ENCODE measurements around the gene ANO9. TPM values are rescaled to one million over a fixed set of nuclear protein-coding genes. Genes with fewer than 3 reads are reported as not detected.
"Not testable (repeated sequence)": the region's sequence is repeated elsewhere in the genome, so short reads cannot be mapped to it uniquely, and the experiment has no call there.

The ANO9 gene
- total RNA-seq, 2 experiments from 2014 or later: 72.6 to 78.9 TPM

DNA sequence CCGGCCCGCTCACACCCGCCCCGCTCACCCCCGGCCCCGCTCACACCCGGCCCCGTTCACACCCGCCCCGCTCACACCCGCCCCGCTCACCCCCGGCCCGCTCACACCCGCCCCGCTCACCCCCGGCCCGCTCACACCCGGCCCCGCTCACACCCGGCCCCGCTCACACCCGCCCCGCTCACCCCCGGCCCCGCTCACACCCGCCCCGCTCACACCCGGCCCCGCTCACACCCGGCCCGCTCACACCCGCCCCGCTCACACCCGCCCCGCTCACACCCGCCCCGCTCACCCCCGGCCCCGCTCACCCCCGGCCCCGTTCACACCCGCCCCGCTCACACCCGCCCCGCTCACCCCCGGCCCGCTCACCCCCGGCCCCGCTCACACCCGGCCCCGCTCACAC is 40.6 kb downstream of the ANO9 start:
- H3K4me3 Mint-ChIP-seq; ATAC-seq; POLR2A ChIA-PET; DNase-seq; H3K36me3 Mint-ChIP-seq (ENCODE audit: low read depth); H3K9me3 Mint-ChIP-seq (ENCODE audit: insufficient read depth); H3K27ac Mint-ChIP-seq; H3K27me3 Mint-ChIP-seq (ENCODE audit: low read depth); CTCF ChIA-PET: not testable (repeated sequence)
- peaks cover 14% of the 10 kb centered on the region for H3K4me1 Mint-ChIP-seq (ENCODE audit: low read depth)

- ChIA-PET CTCF (no interaction called here), POLR2A (no interaction called here)
- no peak for ATAC-seq
- no peak overlapping the region for H3K4me3 Mint-ChIP-seq
- H3K27me3 Mint-ChIP-seq (ENCODE audit: low read depth): peaks cover 6% of the 10 kb centered on the region
- H3K9me3 Mint-ChIP-seq (ENCODE audit: insufficient read depth): no peaks in the 10 kb centered on the region
- no peak overlapping the region for H3K27ac Mint-ChIP-seq
- peaks cover 4% of the 10 kb centered on the region for H3K36me3 Mint-ChIP-seq (ENCODE audit: low read depth)
- DNase-seq: no peak
- peaks cover 11% of the 10 kb centered on the region for H3K4me1 Mint-ChIP-seq (ENCODE audit: low read depth)
These were observed 41.5 kb downstream of the ANO9 start for GRCh38 chr11:400241-400689.

GRCh38 chr11:399731-400211 is 42.0 kb downstream of the ANO9 start:
- Mint-ChIP-seq H3K4me1 (ENCODE audit: low read depth) (peaks cover 8% of the 10 kb centered on the region), H3K27me3 (ENCODE audit: low read depth) (peaks cover 6% of the 10 kb centered on the region), H3K27ac (no peak overlapping the region), H3K9me3 (ENCODE audit: insufficient read depth) (no peaks in the 10 kb centered on the region), H3K36me3 (ENCODE audit: low read depth) (peaks cover 3% of the 10 kb centered on the region), H3K4me3 (no peak overlapping the region)
- ChIA-PET CTCF (no interaction called here), POLR2A (no interaction called here)
- no peak for ATAC-seq
- DNase-seq: no peak

GRCh38 chr11:398826-399225 is 43.0 kb downstream of the ANO9 start:
- H3K4me3 Mint-ChIP-seq: no peak overlapping the region
- ChIA-PET CTCF (no interaction called here), POLR2A (no interaction called here)
- H3K27ac Mint-ChIP-seq: no peak overlapping the region
- peaks cover 6% of the 10 kb centered on the region for H3K27me3 Mint-ChIP-seq (ENCODE audit: low read depth)
- peaks cover 8% of the 10 kb centered on the region for H3K4me1 Mint-ChIP-seq (ENCODE audit: low read depth)
- DNase-seq (no peak), ATAC-seq (no peak)
- H3K36me3 Mint-ChIP-seq (ENCODE audit: low read depth): peaks cover 3% of the 10 kb centered on the region
- no peaks in the 10 kb centered on the region for H3K9me3 Mint-ChIP-seq (ENCODE audit: insufficient read depth)

- H3K4me1 Mint-ChIP-seq (ENCODE audit: low read depth): peaks cover 8% of the 10 kb centered on the region
- ATAC-seq: peak; percentile 76
- CTCF ChIA-PET: interaction anchor here (1.0 to 1.6 kb wide), 6 partner anchors 20 to 119 kb away, joined by 3 to 8 read pairs (median 4); no protein-coding TSS in a partner anchor
- H3K27ac Mint-ChIP-seq: no peak overlapping the region
- H3K36me3 Mint-ChIP-seq (ENCODE audit: low read depth): peaks cover 3% of the 10 kb centered on the region
- peak; percentile 63 for DNase-seq
- H3K27me3 Mint-ChIP-seq (ENCODE audit: low read depth): peaks cover 6% of the 10 kb centered on the region
- POLR2A ChIA-PET: interaction anchor here (0.8 to 1.3 kb wide), 2 partner anchors 9 to 80 kb away, joined by 4 to 8 read pairs; no protein-coding TSS in a partner anchor
- no peaks in the 10 kb centered on the region for H3K9me3 Mint-ChIP-seq (ENCODE audit: insufficient read depth)
- no peak overlapping the region for H3K4me3 Mint-ChIP-seq
These were observed 44.8 kb downstream of the ANO9 start for GRCh38 chr11:396948-397548.

DNA sequence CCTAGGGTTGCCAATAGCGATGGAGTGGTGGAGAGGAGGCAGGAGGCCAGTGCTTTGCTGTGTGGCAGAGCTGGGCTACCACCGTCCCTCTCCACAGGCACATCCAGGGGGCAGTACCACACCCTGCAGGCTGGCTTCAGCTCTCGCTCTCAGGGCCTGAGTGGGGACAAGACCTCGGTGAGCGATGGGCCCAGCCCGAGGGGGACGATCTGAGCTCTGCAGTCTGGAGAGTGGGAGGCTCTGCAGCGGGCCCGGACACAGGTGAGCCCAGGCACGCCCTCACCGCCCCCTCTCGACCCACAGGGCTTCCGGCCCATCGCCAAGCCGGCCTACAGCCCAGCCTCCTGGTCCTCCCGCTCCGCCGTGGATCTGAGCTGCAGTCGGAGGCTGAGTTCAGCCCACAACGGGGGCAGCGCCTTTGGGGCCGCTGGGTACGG is 45.3 kb downstream of the ANO9 start:
- ChIA-PET CTCF (interaction anchor here (1.0 to 1.6 kb wide), 6 partner anchors 20 to 120 kb away, joined by 3 to 8 read pairs (median 4); no protein-coding TSS in a partner anchor), POLR2A (interaction anchor here (0.8 to 1.3 kb wide), 2 partner anchors 9 to 79 kb away, joined by 4 to 8 read pairs; no protein-coding TSS in a partner anchor)
- DNase-seq: peak; percentile 41
- H3K27ac Mint-ChIP-seq: no peak overlapping the region
- no peak overlapping the region for H3K4me3 Mint-ChIP-seq
- H3K36me3 Mint-ChIP-seq (ENCODE audit: low read depth): peaks cover 3% of the 10 kb centered on the region
- no peaks in the 10 kb centered on the region for H3K9me3 Mint-ChIP-seq (ENCODE audit: insufficient read depth)
- peaks cover 8% of the 10 kb centered on the region for H3K4me1 Mint-ChIP-seq (ENCODE audit: low read depth)
- peaks cover 6% of the 10 kb centered on the region for H3K27me3 Mint-ChIP-seq (ENCODE audit: low read depth)
- peak; percentile 47 for ATAC-seq

GRCh38 chr11:395866-396265 is 45.9 kb downstream of the ANO9 start:
- CTCF ChIA-PET: interaction anchor here (1.0 to 1.5 kb wide), 4 partner anchors 19 to 55 kb away, joined by 3 to 6 read pairs (median 4); no protein-coding TSS in a partner anchor
- H3K4me3 Mint-ChIP-seq: no peak overlapping the region

DNA sequence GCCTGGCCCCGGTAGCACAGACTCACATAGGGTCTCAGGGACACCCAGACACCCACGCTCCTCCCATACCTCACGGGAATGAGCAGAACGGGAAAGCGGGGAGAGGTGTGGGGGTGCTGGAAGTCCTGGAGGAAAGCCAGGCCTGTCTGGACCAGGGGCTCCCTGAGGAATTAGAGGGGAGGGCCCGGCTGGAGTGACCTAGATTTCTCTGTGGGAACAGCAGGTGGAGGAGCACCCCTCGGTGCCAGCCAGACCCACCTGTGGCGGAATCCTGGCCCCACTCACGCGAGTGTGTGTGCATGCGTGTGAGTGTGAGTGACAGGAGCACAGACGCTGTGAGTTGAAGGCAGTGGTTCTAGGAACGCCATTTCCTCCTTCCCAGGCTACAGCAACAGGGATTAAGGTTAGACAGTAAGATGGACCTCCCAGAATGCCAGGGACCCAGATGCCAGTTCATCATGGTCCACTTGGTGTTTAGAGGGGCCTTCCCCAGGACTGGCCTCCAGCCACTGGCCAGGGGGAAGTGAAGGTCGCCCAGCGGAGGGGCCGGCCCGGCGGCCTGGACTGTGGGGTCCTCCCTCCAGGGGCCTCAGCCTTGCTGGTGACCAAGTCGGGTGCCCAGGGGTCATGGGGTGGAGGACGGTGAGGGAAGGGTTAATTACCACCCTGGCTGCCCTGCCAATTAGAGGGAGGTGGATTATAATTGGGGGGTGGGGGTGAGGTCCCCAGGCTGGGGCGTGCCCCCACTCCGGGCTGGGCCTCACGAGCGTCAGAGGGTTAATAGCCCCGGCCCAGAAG is 46.8 kb downstream of the ANO9 start:
- POLR2A ChIA-PET: no interaction called here
- peaks cover 8% of the 10 kb centered on the region for H3K4me1 Mint-ChIP-seq (ENCODE audit: low read depth)
- peaks cover 3% of the 10 kb centered on the region for H3K36me3 Mint-ChIP-seq (ENCODE audit: low read depth)
- H3K27ac Mint-ChIP-seq: no peak overlapping the region
- DNase-seq (no peak), ATAC-seq (no peak)
- CTCF ChIA-PET: no interaction called here
- H3K4me3 Mint-ChIP-seq: no peak overlapping the region
- H3K9me3 Mint-ChIP-seq (ENCODE audit: insufficient read depth): no peaks in the 10 kb centered on the region
- H3K27me3 Mint-ChIP-seq (ENCODE audit: low read depth): peaks cover 6% of the 10 kb centered on the region

More at GRCh38 chr11:395866-396265, 45.9 kb downstream of the ANO9 start:
- H3K27ac Mint-ChIP-seq: no peak overlapping the region
- peaks cover 6% of the 10 kb centered on the region for H3K27me3 Mint-ChIP-seq (ENCODE audit: low read depth)
- peaks cover 8% of the 10 kb centered on the region for H3K4me1 Mint-ChIP-seq (ENCODE audit: low read depth)
- ATAC-seq: no peak
- POLR2A ChIA-PET: no interaction called here
- H3K36me3 Mint-ChIP-seq (ENCODE audit: low read depth): peaks cover 3% of the 10 kb centered on the region
- H3K9me3 Mint-ChIP-seq (ENCODE audit: insufficient read depth): no peaks in the 10 kb centered on the region
- no peak for DNase-seq

- H3K9me3 Mint-ChIP-seq (ENCODE audit: insufficient read depth): no peaks in the 10 kb centered on the region
- POLR2A ChIA-PET: no interaction called here
- CTCF ChIA-PET: no interaction called here
- H3K27ac Mint-ChIP-seq: no peak within 1 kb of the TSS
- H3K27me3 Mint-ChIP-seq (ENCODE audit: low read depth): no peaks in the 10 kb centered on the region
- H3K36me3 Mint-ChIP-seq (ENCODE audit: low read depth): no peaks in the 10 kb centered on the region
- ATAC-seq (no peak), DNase-seq (no peak)
- H3K4me3 Mint-ChIP-seq: no peak within 1 kb of the TSS
- peaks cover 8% of the 10 kb centered on the region for H3K4me1 Mint-ChIP-seq (ENCODE audit: low read depth)
These were observed 47.6 kb downstream of the ANO9 start, which contains the start of gene PKP3 for GRCh38 chr11:394034-394857. PKP3 (plus strand) TSS chr11:394209; CDS start chr11:394293, 84 bp downstream.

DNA sequence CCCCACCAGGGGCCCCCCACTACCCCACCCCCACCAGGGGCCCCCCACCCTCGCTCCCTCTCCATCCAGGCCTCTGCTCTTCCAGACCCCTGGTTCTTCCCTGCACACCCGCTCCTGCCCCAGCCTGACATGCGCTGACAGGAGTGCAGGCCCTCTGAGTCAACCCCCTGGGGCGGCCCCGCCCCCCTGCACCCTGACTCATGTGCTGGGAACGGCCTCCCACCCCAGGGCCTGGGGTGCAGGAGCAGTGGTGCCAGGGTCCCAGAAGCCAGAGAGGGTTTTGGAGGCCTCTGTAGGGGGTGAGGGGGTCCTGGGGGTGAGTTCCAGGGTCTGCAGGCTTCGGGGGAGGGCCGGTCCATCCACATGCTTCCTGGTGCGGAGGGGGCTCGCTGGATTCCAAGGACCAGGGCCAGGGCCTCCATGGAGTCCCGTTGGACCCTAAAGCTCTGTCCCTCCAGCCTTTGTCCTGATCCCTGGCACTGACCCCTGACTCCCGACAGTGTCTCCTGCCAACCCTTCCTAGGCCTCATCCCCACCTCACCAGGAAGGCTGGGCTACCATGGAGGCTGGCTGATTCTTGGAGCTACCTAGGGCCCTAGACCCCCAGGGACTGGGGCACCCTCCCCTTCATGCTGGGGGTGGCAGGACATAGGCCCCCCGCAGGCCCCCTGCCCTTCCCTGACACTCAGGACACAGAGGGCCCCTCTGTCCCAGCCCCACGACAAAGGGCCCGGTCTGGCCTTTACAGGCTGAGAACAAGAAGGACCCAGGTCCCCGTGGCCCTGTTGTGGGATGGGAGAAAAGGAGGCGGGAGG is 48.4 kb downstream of the ANO9 start:
- Mint-ChIP-seq H3K4me1 (ENCODE audit: low read depth) (peaks cover 6% of the 10 kb centered on the region), H3K9me3 (ENCODE audit: insufficient read depth) (no peaks in the 10 kb centered on the region), H3K27me3 (ENCODE audit: low read depth) (peaks cover 5% of the 10 kb centered on the region), H3K4me3 (no peak overlapping the region), H3K27ac (no peak overlapping the region), H3K36me3 (ENCODE audit: low read depth) (no peaks in the 10 kb centered on the region)
- ATAC-seq (no peak), DNase-seq (no peak)
- CTCF ChIA-PET: no interaction called here
- POLR2A ChIA-PET: no interaction called here
